CD4-positive, alpha-beta memory T cell (primary cell): ENCODE measurements around the gene HBS1L. TPM values are rescaled to one million over a fixed set of nuclear protein-coding genes. Genes with fewer than 3 reads are reported as not detected.

Experiments used
- CTCF ChIA-PET: fragments of 350-600 bp; sonication (Branson Sonifier 250); formaldehyde crosslinking; loops from one replicate; lab custom pipeline; 2021; ENCODE audit warnings: inconsistent platforms; ENCODE audit not compliant: partially characterized antibody; lab: Charles Lee
- POLR2A ChIA-PET: fragments of 350-600 bp; sonication (Branson Sonifier 250); formaldehyde crosslinking; loops from one replicate; lab custom pipeline; 2021; ENCODE audit not compliant: partially characterized antibody; lab: Charles Lee
- DNase-seq, 5 donors: peaks; one replicate each; pipeline versions ENCODE4 v3.0.0 to v3.0.0-alpha.2; 2020 to 2022; ENCODE audit warnings: mixed read lengths in 1 of 5
- H3K27ac ChIP-seq: one replicate; pipeline ENCODE4 v1.7.0; 2013; ENCODE audit warnings: low read depth, low read length
- H3K27me3 ChIP-seq: 2 replicates; pipeline ENCODE4 v1.7.0; 2013; ENCODE audit warnings: mild to moderate bottlenecking, low read length, moderate library complexity; ENCODE audit not compliant: insufficient read depth
- H3K36me3 ChIP-seq: 2 replicates; pipeline ENCODE4 v1.7.0; 2013; ENCODE audit warnings: mild to moderate bottlenecking, low read length, moderate library complexity; ENCODE audit not compliant: insufficient read depth
- H3K4me1 ChIP-seq: 2 replicates; pipeline ENCODE4 v1.7.0; 2013; ENCODE audit warnings: mild to moderate bottlenecking, low read length, moderate library complexity; ENCODE audit not compliant: insufficient read depth
- H3K4me3 ChIP-seq, 2 donors: one replicate each; pipeline ENCODE4 v1.7.0; 2013; ENCODE audit warnings: low read length in 2 of 2, mild to moderate bottlenecking in 1 of 2
- H3K9me3 ChIP-seq, 2 donors: one replicate each; pipeline ENCODE4 v1.7.0; 2013; ENCODE audit warnings: low read length in 2 of 2, control low read depth in 1 of 2; ENCODE audit not compliant: control insufficient read depth in 1 of 2
- H3K27ac Mint-ChIP-seq, 7 donors: one replicate each; pipeline ENCODE4 v1.8.0; 2020 to 2021; ENCODE audit warnings: mixed read lengths in 7 of 7, mild to moderate bottlenecking in 6 of 7, inconsistent platforms in 3 of 7, moderate library complexity in 3 of 7
- H3K27me3 Mint-ChIP-seq, 2 donors: one replicate each; pipeline ENCODE4 v1.8.0; 2020 to 2021; ENCODE audit warnings: mixed read lengths in 2 of 2
- H3K36me3 Mint-ChIP-seq, 2 donors: one replicate each; pipeline ENCODE4 v1.8.0; 2020 to 2021; ENCODE audit warnings: mixed read lengths in 2 of 2, inconsistent platforms in 1 of 2, mild to moderate bottlenecking in 1 of 2
- H3K4me1 Mint-ChIP-seq, 4 donors: one replicate each; pipeline ENCODE4 v1.8.0; 2020 to 2021; ENCODE audit warnings: mixed read lengths in 4 of 4, mild to moderate bottlenecking in 1 of 4
- H3K4me3 Mint-ChIP-seq, 8 donors: one replicate each; pipeline ENCODE4 v1.8.0; 2020 to 2021; ENCODE audit warnings: mixed read lengths in 8 of 8, mild to moderate bottlenecking in 7 of 8, moderate library complexity in 6 of 8, inconsistent platforms in 3 of 8
- H3K9me3 Mint-ChIP-seq, 8 donors: one replicate each; pipeline ENCODE4 v1.8.0; 2020 to 2021; ENCODE audit warnings: mixed read lengths in 8 of 8, mild to moderate bottlenecking in 5 of 8, inconsistent platforms in 3 of 8, moderate library complexity in 1 of 8
- intact Hi-C: fragments of 100-400 bp; cut with micrococcal nuclease; formaldehyde crosslinking; loops from one replicate; pipeline ENCODE4 v1.15.1; 2023
- polyA plus RNA-seq, 2 donors: library from polyadenylated mRNA; unstranded; fragments of 300-500 nt; fragmentation: Illumina TruSeq; gene quantifications; one replicate each; pipeline ENCODE4 v1.2.3, GENCODE V29; 2021
- total RNA-seq, 2 experiments: library from RNA; stranded (reverse); gene quantifications; one replicate each; pipeline ENCODE4 v1.2.3, GENCODE V29; 2021

Gene HBS1L
- total RNA-seq = 10 to 100 TPM; 63.8 to 69.9 TPM
- 10 to 100 TPM; 49.0 to 59.5 TPM for polyA plus RNA-seq

DNA sequence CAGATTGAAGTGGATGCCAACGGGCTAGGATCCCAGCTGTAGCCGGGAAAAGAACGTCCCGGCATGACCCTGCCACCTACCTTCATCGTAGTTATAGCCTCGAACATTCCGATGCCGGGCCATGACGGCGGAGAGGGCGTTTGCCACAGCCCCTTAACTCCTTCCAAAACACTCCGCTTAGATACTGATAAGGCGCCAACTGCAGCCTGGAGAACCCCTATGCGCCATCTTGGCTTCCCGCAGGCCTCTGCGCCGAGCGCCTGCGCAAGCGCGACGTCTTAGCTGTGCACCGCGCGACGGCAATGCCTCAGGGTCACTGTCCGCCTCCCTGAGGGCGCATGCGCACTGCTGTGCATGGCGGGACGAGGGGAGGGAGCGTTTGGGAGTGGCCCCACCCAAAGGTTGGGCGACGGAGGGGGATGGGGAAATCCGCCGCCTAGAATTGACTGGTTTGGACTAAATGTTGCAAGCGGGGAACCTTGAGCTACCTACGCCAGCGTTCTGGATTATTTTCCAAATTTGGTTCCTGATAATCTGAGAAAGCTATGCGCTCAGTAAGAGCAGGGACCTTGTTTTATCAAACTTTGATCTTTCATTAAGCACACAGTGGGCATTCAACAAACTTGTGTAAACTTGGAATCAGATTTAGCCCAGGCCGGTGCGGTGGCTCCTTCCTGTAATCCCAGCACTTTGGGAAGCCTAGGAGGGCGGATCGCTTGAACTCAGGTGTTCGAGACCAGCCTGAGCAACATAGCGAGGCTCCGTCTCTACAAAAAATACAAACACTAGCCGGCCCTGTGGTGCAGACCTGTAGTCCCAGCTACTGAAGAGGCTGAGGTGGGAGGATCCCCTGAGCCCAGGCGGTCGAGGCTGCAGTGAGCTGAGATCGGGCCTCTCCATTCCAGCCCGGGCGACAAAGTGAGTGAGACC lies at the start of gene HBS1L:
TSS of gene HBS1L (minus strand) at position 254 of the 930 bp plus-strand sequence. CDS start at position 123, 131 bp downstream.
- intact Hi-C loops = loop anchor here (1.0 to 2.0 kb wide), 4 partner anchors 34 to 128 kb away; no protein-coding TSS in a partner anchor
- Histone ChIP-seq H3K36me3 (peaks cover 3% of the 10 kb centered on the region), H3K4me1 (peaks cover 37% of the 10 kb centered on the region), H3K27me3 (no peaks in the 10 kb centered on the region), H3K27ac (peak within 1 kb of the TSS; percentile 91), H3K9me3 (no peaks in the 10 kb centered on the region), H3K4me3 (peak within 1 kb of the TSS; percentile 54 to 91)
- peaks cover 7 to 18% of the 10 kb centered on the region in 2 donors for H3K36me3 Mint-ChIP-seq
- H3K4me1 Mint-ChIP-seq = peaks cover 27 to 44% (median 37%) of the 10 kb centered on the region in 4 donors
- ChIA-PET CTCF (interaction anchor here (0.5 to 5.2 kb wide), 23 partner anchors 8 to 1235 kb away, joined by 3 to 40 read pairs (median 4); partner anchors contain the start of gene BCLAF1), POLR2A (interaction anchor here (0.6 to 2.5 kb wide), 25 partner anchors 11 to 1235 kb away, joined by 3 to 46 read pairs (median 4); partner anchors contain the start of genes BCLAF1, MTFR2, MYB and TBPL1)
- no peaks in the 10 kb centered on the region for H3K27me3 Mint-ChIP-seq
- peak within 1 kb of the TSS; percentile 93 to 99 (median 97) for H3K4me3 Mint-ChIP-seq
- H3K9me3 Mint-ChIP-seq = peaks cover 0 to 4% (median 0%) of the 10 kb centered on the region in 8 donors
- DNase-seq = peak; percentile 95 to 97 (median 96)
- H3K27ac Mint-ChIP-seq = peak within 1 kb of the TSS; percentile 96 to 99 (median 99)

GRCh38 chr6:135104199-135104598 lies 49.6 kb upstream of the HBS1L start:
- Mint-ChIP-seq H3K27ac (peak overlapping the region; percentile 19 to 92 (median 70)), H3K9me3 (peaks cover 0 to 2% (median 0%) of the 10 kb centered on the region in 8 donors), H3K36me3 (no peaks in the 10 kb centered on the region), H3K4me1 (peaks cover 24 to 42% (median 29%) of the 10 kb centered on the region in 4 donors), H3K4me3 (peak overlapping the region in 1 of 8 donors; percentile 60), H3K27me3 (no peaks in the 10 kb centered on the region)
- no peak overlapping the region for H3K27ac ChIP-seq
- no peak overlapping the region for H3K4me3 ChIP-seq
- ChIA-PET CTCF (interaction anchor here (1.4 to 3.8 kb wide), 6 partner anchors 15 to 80 kb away, joined by 3 to 23 read pairs (median 8); partner anchors contain the start of gene HBS1L), POLR2A (interaction anchor here (1.1 to 5.0 kb wide), 6 partner anchors 10 to 76 kb away, joined by 3 to 46 read pairs (median 14); partner anchors contain the start of genes HBS1L and MYB)
- peaks cover 36% of the 10 kb centered on the region for H3K4me1 ChIP-seq
- intact Hi-C loops = no loop called here
- DNase-seq = no peak
- no peaks in the 10 kb centered on the region for H3K36me3 ChIP-seq
- no peaks in the 10 kb centered on the region for H3K9me3 ChIP-seq
- no peaks in the 10 kb centered on the region for H3K27me3 ChIP-seq

DNA sequence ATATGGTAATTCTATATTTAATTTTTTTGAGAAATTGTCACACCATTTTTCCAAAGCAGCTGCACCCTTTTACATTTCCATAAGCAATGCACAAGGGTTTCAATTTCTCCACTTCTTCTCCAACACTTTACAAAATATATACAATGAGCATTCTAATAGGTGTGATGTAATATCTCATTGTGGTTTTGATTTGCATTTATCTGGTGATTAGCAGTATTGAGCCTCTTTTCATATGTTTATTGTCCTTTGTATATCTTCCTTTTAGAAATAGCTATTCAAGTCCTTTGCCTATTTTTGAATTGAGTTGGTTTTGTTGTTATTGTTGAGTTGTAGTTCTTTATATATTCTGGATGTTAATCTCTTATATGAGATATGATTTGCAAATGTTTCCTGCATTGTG lies 47.6 kb upstream of the HBS1L start:
- no peaks in the 10 kb centered on the region for H3K27me3 Mint-ChIP-seq
- H3K27me3 ChIP-seq = no peaks in the 10 kb centered on the region
- H3K4me3 ChIP-seq = no peak overlapping the region
- H3K27ac ChIP-seq = no peak overlapping the region
- peak overlapping the region in 1 of 8 donors; percentile 83 for H3K4me3 Mint-ChIP-seq
- POLR2A ChIA-PET = interaction anchor here (0.8 to 5.0 kb wide), 10 partner anchors 8 to 1720 kb away, joined by 3 to 46 read pairs (median 8); partner anchors contain the start of genes HBS1L and MYB
- no peaks in the 10 kb centered on the region for H3K36me3 Mint-ChIP-seq
- no peaks in the 10 kb centered on the region for H3K9me3 ChIP-seq
- H3K27ac Mint-ChIP-seq = peak overlapping the region in 1 of 7 donors; percentile 81
- no peak for DNase-seq
- H3K9me3 Mint-ChIP-seq = peaks cover 0 to 2% (median 0%) of the 10 kb centered on the region in 8 donors
- no peaks in the 10 kb centered on the region for H3K36me3 ChIP-seq
- peaks cover 36% of the 10 kb centered on the region for H3K4me1 ChIP-seq
- CTCF ChIA-PET = interaction anchor here (0.7 to 3.8 kb wide), 9 partner anchors 8 to 82 kb away, joined by 3 to 23 read pairs (median 6); partner anchors contain the start of gene HBS1L
- intact Hi-C loops = loop anchor here (2.0 kb wide), 2 partner anchors 13 to 47 kb away; partner anchors contain the start of gene HBS1L
- peaks cover 24 to 42% (median 29%) of the 10 kb centered on the region in 4 donors for H3K4me1 Mint-ChIP-seq

DNA sequence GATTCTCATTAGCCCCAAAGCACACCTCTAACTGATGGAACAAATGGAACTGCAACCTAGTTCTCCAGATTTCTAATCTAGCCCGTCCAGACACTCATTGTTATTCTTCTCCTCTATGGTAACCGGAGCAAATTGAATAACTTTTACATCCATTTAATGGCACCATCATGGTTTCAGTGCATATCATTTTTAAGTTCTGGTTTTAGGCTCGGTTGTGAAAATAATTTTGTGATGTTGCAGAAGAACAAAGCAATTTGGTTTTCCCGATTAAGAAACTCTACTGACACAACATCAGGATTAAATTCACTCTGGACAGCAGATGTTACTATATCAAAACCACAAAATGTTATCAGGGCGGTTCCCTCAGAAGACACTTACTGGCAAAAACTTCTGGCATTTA lies 42.5 kb upstream of the HBS1L start:
- Mint-ChIP-seq H3K9me3 (peaks cover 0 to 2% (median 0%) of the 10 kb centered on the region in 8 donors), H3K4me3 (no peak overlapping the region), H3K27ac (peak overlapping the region in 1 of 7 donors; percentile 37), H3K4me1 (peaks cover 19 to 32% (median 25%) of the 10 kb centered on the region in 4 donors), H3K27me3 (no peaks in the 10 kb centered on the region), H3K36me3 (no peaks in the 10 kb centered on the region)
- Histone ChIP-seq H3K27me3 (no peaks in the 10 kb centered on the region), H3K4me3 (no peak overlapping the region), H3K4me1 (peaks cover 31% of the 10 kb centered on the region), H3K9me3 (no peaks in the 10 kb centered on the region), H3K36me3 (no peaks in the 10 kb centered on the region), H3K27ac (no peak overlapping the region)
- CTCF ChIA-PET = interaction anchor here (1.0 to 1.3 kb wide), 2 partner anchors 42 to 47 kb away, joined by 3 to 5 read pairs; partner anchors contain the start of gene HBS1L
- POLR2A ChIA-PET = no interaction called here
- DNase-seq = no peak
- intact Hi-C loops = no loop called here

DNA sequence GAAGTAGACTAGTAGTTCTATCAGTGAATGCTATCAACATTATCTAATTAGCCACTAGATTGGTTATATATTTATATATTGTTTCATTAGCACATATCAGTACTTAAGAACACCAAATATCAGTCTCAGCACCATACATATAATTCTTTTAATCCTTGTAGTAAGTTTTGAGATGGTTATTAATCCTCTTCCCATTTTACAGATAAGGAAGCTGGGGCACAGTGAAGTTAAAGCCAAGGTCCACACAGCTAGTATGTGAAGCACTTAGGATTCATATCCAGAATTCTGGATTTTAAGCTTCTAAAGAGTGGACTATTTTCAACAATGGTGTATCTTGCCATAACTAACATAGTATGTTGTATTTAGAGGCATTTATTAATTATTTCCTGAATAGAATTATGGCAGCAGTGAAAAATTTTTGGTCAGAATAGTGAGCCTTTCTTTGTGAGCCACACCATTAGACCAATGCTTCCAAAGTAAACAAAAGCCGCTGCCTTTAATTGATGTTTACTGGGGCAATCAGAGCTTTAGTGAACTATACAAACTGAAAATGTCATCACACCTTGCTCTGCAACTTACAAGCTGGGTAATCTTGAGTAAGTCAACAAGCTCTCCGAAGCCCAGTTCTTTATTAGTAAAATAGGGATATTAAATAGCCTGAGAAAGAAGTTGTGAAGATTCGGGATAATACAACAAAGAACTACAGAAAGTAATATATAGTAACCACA lies 41.9 kb upstream of the HBS1L start:
- Histone ChIP-seq H3K36me3 (no peaks in the 10 kb centered on the region), H3K4me3 (no peak overlapping the region)
- peaks cover 17 to 28% (median 23%) of the 10 kb centered on the region in 4 donors for H3K4me1 Mint-ChIP-seq

GRCh38 chr6:135095716-135096115 lies 41.1 kb upstream of the HBS1L start:
- CTCF ChIA-PET = interaction anchor here (0.6 to 1.3 kb wide), 2 partner anchors 9 to 41 kb away, joined by 3 read pairs; partner anchors contain the start of gene HBS1L

More for the DNA sequence above, 41.9 kb upstream of the HBS1L start:
- Histone ChIP-seq H3K27me3 (no peaks in the 10 kb centered on the region), H3K9me3 (no peaks in the 10 kb centered on the region), H3K27ac (no peak overlapping the region), H3K4me1 (peaks cover 26% of the 10 kb centered on the region)
- H3K27ac Mint-ChIP-seq = no peak overlapping the region
- ChIA-PET POLR2A (interaction anchor here (3.5 kb wide), 1 partner anchor 42 kb away, joined by 19 read pairs; the partner anchor contains the start of gene HBS1L), CTCF (interaction anchor here (1.0 to 1.3 kb wide), 2 partner anchors 42 to 47 kb away, joined by 3 to 5 read pairs; partner anchors contain the start of gene HBS1L)
- no peaks in the 10 kb centered on the region for H3K36me3 Mint-ChIP-seq
- intact Hi-C loops = no loop called here
- no peak overlapping the region for H3K4me3 Mint-ChIP-seq
- peaks cover 0 to under 1% (median 0%) of the 10 kb centered on the region in 8 donors for H3K9me3 Mint-ChIP-seq
- DNase-seq = no peak
- no peaks in the 10 kb centered on the region for H3K27me3 Mint-ChIP-seq

More at GRCh38 chr6:135095716-135096115, 41.1 kb upstream of the HBS1L start:
- intact Hi-C loops = no loop called here
- POLR2A ChIA-PET = interaction anchor here (1.8 to 3.5 kb wide), 2 partner anchors 19 to 41 kb away, joined by 14 to 19 read pairs; partner anchors contain the start of gene HBS1L
- Histone ChIP-seq H3K4me1 (peaks cover 26% of the 10 kb centered on the region), H3K27me3 (no peaks in the 10 kb centered on the region), H3K27ac (no peak overlapping the region), H3K9me3 (no peaks in the 10 kb centered on the region), H3K36me3 (no peaks in the 10 kb centered on the region), H3K4me3 (no peak overlapping the region)
- H3K27me3 Mint-ChIP-seq = no peaks in the 10 kb centered on the region
- peaks cover 14 to 26% (median 21%) of the 10 kb centered on the region in 4 donors for H3K4me1 Mint-ChIP-seq
- no peak overlapping the region for H3K27ac Mint-ChIP-seq
- no peak for DNase-seq
- no peaks in the 10 kb centered on the region for H3K36me3 Mint-ChIP-seq
- no peak overlapping the region for H3K4me3 Mint-ChIP-seq
- no peaks in the 10 kb centered on the region for H3K9me3 Mint-ChIP-seq
